Cerebellar cortex (tissue), 1 donor: Measurements from ENCODE around the gene ANG.
"Not testable (repeated sequence)": the region's sequence is repeated elsewhere in the genome, so short reads cannot be mapped to it uniquely, and the experiment has no call there.

Experiments used
- DNase-seq: peaks from one replicate; pipeline ENCODE4 v3.0.0-alpha.2; 2015; ENCODE audit warnings: low spot score

Gene ANG

GRCh38 chr14:20688167-20688839 lies at the start of gene ANG:
TSS of gene ANG (plus strand) at chr14:20688764. CDS start at chr14:20693565, 4,801 bp downstream.
- DNase-seq: no peak

GRCh38 chr14:20641591-20641990 lies 47.0 kb upstream of the ANG start, which contains the start of gene OR6S1:
TSS of gene OR6S1 (minus strand) at chr14:20641691. CDS start at chr14:20641691, 0 bp downstream.
- DNase-seq: no peak

DNA sequence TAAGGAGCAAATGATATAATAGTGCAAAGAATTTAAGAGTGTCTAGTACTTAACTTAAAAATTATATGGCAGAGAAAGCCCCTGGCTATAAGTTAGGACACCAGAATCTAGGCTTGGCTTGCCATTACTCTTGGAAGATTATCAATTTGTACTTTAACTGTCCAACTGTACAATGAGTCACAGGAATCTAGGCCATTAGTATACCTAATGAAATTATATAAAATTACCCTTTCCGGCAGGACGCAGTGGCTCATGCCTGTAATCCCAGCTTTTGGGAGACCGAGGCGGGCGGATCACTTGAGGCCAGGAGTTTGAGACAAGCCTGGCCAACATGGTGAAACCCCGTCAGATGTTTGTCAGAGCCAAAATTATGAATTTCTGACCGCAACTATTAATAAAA lies 46.4 kb upstream of the ANG start:
- no peak for DNase-seq

GRCh38 chr14:20642755-20643154 lies 45.8 kb upstream of the ANG start:
- not testable (repeated sequence) for DNase-seq

DNA sequence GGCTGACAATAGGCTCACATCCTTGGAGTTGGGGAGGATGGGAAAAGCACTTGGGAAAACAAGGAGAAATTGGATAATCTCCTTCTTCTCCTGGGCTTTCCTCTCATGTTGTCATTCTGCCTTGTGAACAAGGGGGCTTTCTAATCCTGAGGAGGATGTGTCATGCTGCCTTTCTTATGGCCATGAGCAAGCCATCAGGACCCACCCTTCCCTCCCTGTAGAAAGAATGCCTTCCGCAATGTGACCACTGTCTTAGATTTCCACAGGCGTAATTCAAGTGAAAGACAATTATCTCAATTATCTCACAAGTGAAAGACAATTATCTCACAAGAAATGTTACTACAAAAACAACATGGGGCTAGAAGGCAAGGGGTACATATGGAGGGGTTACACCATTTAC lies 44.0 kb upstream of the ANG start:
- DNase-seq: no peak

DNA sequence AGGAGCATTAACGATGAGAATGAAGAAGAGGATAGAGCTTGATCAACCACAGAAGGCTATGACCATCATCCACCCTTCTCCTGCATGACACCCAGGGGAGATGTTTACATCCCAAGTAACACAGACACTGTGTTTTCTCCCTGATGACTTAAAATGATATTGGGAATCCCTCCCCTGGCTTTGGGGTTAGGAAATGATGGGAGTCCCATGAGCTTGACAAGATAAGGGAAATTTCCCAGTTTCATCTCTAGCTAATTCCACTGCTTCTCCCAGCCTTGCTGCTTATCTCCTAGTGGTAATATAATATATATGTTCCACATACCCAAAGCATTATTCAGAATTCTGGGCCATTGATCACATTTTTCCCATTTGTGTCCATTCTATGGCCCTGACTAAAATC lies 43.1 kb upstream of the ANG start:
- DNase-seq: no peak

DNA sequence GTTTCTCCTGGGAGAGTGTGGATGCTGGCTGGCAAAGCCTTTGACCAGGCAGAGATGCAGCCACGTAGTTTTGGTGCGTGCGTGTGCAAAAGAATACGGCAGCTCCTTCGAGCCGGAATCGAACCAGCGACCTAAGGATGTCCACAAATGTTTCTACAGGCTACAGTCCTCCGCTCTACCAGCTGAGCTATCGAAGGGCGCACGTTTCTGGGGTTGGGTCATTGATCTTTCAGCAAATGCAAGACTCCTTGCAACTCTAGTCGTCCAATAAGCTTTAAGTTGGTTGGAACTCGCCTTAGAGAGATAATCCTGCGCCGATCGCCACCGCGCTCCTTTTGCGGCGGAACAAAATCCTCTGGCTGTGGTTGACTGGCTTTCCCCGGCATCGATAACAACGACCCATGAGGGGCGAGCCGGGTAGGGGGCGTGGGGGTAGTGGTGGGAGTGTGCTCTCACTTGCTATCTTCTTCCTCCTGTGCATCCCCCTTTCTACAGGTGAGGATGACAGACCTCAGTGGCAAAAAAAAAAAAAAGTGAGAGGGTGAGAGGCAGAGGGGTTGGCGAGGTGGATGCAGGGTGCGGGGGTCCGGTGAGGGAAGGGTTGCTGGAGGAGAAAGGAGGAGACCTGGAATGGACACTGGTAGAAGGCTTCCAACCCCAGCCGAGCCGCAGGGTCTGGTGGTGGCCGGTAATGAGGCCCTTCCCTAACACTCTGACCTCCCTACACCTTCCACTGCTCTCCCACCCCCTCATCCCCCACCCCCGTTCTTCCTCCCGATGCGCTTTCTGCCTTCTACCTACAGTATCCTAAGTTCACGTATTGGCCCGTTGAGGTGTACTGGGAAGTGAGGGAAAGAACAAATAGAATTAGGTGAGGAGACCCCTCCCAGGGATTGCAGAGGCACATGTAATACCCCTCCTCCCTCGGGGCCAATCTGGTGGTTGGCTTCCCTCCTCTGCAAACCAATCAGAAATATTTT lies 35.3 kb upstream of the ANG start:
- DNase-seq: peak; percentile 83

GRCh38 chr14:20655851-20656250 lies 32.7 kb upstream of the ANG start:
- no peak for DNase-seq

- DNase-seq: no peak
Measured at GRCh38 chr14:20656274-20656673, 32.3 kb upstream of the ANG start.

DNA sequence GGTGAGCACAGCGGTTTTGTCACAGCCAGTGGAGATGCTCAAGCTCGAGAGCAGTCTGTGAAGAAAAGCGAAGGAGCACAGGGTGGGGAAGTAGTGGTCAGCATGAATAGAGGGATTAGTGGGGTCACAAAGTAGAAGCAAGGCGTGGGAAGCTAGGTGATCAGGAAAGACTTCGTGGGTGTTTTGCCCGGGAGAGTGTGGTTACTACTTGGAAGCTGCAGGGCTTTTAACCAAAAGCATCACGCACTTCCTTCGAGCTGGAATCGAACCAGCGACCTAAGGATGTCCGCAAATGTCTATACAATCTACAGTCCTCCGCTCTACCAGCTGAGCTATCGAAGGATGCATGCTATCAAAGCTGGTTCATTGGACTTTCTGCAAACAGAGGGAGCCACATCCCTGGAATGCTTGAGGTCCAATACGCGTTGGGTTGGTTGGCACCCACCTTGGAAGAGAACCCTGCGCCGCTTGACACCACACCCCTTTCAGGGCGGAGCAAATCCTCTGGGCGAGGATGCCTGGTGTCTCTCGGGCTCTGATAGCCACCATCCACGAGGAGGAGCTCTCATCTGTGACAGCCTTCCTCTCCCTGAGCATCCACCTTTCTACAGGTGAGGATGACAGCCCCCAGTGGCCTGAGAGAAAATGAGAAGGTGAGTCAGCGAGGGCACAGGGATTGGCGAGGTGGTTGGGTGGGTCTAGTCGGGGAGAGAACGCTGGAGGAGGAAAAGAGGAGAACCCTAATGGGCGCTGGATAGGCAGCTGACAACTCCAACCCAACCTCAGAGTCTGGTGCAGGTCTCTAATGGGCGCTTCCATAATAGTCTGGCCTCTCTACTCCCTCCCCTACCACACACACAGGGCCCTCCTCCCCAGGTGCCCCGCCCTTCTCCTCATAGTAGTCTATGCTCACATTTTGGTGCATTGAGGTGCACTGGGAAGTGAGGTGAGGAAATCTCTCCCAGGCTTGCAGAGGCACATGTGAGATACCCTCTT lies 31.1 kb upstream of the ANG start:
- DNase-seq: peak; percentile 45

DNA sequence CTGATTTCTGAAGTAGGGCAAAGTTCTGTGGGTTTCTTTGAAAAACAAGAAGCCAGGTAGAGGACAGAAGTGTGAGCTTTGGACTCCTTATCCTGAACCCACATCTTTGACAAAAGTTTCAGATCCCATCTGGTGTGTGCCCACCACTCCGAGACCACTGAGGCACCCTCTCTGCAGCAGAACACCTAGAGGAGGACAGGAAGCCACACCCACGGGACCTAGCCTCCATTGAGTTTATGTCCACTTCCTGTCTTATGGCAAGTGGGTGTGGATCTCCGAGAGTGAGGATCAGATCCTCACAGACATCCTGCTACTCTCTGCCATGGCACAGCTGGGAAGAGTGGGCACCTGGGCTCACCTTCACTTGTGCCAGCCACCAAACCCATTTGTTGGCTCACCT lies 30.3 kb upstream of the ANG start:
- DNase-seq: no peak

- DNase-seq: no peak
Measured at GRCh38 chr14:20659336-20659735, 29.2 kb upstream of the ANG start.

- no peak for DNase-seq
Measured at GRCh38 chr14:20659813-20660395, 28.7 kb upstream of the ANG start.

DNA sequence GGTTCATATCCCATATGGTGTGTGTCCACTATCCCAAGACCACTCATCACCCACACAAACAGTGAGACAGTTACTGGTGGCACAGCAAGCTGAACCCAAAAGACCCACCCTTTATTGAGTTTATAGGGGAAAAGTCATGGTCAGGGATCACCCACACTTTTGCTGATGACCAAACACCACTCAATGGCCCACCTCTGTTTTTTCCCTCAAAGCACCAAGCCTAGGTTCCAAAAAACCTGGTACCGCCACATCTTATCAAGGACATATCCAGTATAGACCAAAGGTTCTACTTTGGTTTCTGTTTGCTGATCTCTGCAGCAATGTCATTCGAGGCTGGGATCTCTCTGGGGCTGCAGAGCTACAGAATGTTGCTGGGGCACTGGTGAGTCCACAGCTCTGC lies 27.4 kb upstream of the ANG start:
- no peak for DNase-seq

GRCh38 chr14:20662968-20663732 lies 25.4 kb upstream of the ANG start:
- DNase-seq: peak; percentile 94

DNA sequence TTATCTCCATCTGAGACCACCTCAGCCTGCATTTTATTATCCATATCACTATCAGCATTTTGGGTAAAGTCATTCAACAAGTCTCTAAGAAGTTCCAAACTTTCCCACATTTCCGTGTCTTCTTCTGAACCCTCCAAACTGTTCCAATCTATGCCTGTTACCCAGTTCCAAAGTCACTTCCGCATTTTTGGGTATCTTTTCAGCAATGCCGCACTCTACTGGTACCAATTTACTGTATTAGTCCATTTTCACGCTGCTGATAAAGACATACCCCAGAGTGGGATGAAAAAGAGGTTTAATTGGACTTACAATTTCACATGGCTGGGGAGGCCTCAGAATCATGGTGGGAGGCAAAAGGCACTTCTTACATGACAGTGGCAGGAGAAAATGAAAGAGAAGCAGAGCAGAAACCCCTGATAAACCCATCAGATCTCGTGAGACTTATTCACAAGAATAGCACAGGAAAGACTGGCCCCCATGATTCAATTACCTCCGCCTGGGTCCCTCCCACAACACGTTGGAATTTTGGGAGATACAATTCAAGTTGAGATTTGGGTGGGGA lies 22.1 kb upstream of the ANG start:
- DNase-seq: not testable (repeated sequence)

- no peak for DNase-seq
Measured at GRCh38 chr14:20667957-20668356, 20.6 kb upstream of the ANG start.

DNA sequence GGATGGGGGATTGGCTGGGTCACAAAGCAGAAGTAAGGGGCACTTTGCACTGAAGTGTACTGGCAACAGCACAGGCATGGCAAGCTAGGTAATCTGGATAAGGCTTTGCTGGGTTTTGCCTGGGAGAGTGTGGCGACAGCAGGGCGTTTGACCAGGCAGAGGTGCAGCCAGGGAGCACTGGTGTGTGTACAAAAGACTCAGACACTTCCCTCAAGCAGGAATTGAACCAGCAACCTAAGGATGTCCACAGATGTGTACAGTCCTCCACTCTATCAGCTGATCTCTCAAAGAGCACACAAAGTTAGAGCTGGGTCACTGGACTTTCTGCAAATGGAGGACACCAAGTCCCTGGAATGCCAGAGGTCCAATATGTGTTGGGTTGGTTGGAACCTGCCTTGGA lies 19.6 kb upstream of the ANG start:
- DNase-seq: no peak

DNA sequence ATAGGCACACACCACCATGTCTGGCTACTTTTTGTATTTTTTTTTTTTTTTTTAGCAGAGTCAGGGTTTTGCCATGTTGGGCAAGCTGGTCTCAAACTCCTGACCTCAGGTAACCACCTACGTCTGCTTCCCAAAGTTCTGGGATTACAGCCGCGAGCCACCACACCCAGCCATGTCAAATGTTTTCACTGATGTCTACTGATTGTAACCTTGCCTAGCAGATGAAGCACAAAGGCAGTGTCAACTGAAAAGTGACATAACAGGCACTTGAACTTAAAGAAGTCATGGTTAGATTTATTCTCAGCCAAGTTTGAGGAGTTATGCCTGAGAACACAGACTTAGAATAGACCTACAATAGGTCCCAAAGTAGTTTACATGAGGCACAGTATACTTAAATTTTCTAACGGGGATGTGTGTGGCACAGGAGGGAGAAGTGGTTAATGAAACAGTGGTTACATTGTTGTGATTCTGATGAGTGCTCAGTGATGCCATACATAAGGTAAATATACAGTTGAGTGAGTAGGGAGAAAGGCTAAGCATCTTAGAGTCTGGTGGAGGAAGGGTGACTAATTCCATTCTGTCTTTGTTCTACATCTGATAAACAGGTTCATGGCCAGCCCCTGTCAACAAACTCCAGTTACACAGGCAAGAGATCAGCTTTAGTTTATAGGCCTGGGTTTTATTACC lies 16.8 kb upstream of the ANG start:
- no peak for DNase-seq

DNA sequence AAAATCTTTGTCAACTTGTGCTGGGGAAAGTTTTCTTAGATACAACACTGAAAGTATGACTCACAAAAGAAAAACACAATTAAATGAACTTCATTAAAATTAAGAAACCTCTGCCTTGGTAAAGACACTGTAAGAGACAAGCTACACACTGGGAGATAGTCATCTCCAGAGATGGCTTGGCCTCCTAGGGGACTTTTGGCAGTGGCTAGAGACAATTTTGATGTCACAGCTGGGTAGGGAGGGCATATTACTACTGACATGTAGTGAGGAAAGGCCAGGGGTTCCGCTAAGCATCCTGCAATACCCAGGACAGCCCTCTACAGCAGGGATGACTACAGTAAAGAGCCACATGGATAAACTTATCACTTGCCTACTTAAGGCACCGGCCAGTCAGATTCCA lies 12.9 kb upstream of the ANG start:
- no peak for DNase-seq
